Esophagus muscularis mucosa (tissue), 4 donors: ENCODE data around the gene EIF1B. TPM values are rescaled to one million over a fixed set of nuclear protein-coding genes. Genes with fewer than 3 reads are reported as not detected.

ENCODE experiments used
- DNase-seq: peaks from one replicate; pipeline ENCODE4 v3.0.0-alpha.2; 2017; ENCODE audit errors: extremely low spot score
- H3K27ac ChIP-seq, 4 donors: fragments of 200-600 bp; sonication (generic); replicated peaks in 1 of 4; 1 replicate in 3 of 4; 2 replicates in 1 of 4; pipeline ENCODE4 v1.5.1; 2016 to 2019; ENCODE audit warnings: mild to moderate bottlenecking in 1 of 4
- H3K27me3 ChIP-seq, 4 donors: fragments of 200-600 bp; sonication (generic); one replicate each; pipeline versions ENCODE4 v1.5.1 to v1.6.0; 2016 to 2019
- H3K36me3 ChIP-seq, 4 donors: fragments of 200-600 bp; sonication (generic); one replicate each; pipeline ENCODE4 v1.5.1; 2016 to 2019
- H3K4me1 ChIP-seq, 4 donors: fragments of 200-600 bp; sonication (generic); one replicate each; pipeline ENCODE4 v1.5.1; 2016 to 2019
- H3K4me3 ChIP-seq, 4 donors: fragments of 200-600 bp; sonication (generic); 1 replicate in 2 of 4; 2 replicates in 2 of 4; pipeline ENCODE4 v1.5.1; 2016 to 2019; ENCODE audit warnings: mild to moderate bottlenecking in 4 of 4, moderate library complexity in 1 of 4
- H3K9me3 ChIP-seq, 4 donors: fragments of 200-600 bp; sonication (generic); 1 replicate in 3 of 4; 2 replicates in 1 of 4; pipeline ENCODE4 v1.5.1; 2016 to 2019
- CTCF ChIP-seq, 3 experiments: fragments of 200-600 bp in 2 of 3; fragments of 450-650 bp in 1 of 3; sonication (generic) in 2 of 3; IDR thresholded peaks; one replicate each; pipeline ENCODE4 v1.5.1; 2017 to 2019; ENCODE audit warnings: antibody characterized with exemption in 3 of 3, mild to moderate bottlenecking in 2 of 3, moderate library complexity in 1 of 3
- EP300 ChIP-seq: sonication (generic); formaldehyde crosslinking; IDR thresholded peaks from one replicate; pipeline ENCODE4 v1.6.1; 2017; ENCODE audit warnings: antibody characterized with exemption
- POLR2A ChIP-seq: fragments of 450-650 bp; IDR thresholded peaks from one replicate; pipeline ENCODE4 v1.6.1; 2017; ENCODE audit warnings: antibody characterized with exemption, moderate library complexity, mild to moderate bottlenecking, low read depth
- POLR2AphosphoS5 ChIP-seq, 2 donors: sonication (generic); formaldehyde crosslinking; IDR thresholded peaks; one replicate each; pipeline ENCODE4 v1.6.1; 2017; ENCODE audit warnings: antibody characterized with exemption in 2 of 2
- WGBS: methylation state at CpG from one replicate; pipeline ENCODE4 v1.1.5; 2018; 5-methylcytosine and 5-hydroxymethylcytosine counted together
- intact Hi-C: fragments of 100-400 bp; cut with DNase I; formaldehyde crosslinking; loops from one replicate; pipeline ENCODE4 v1.15.1; 2023
- total RNA-seq, 4 donors: library from RNA; depleted of rRNA; stranded (reverse); fragments of >200 nt; gene quantifications; one replicate each; pipeline versions ENCODE4 v1.1.0 to v1.2.1, GENCODE V29; 2016

EIF1B gene
- total RNA-seq, 4 donors from 2014 or later = 26.5 to 32.5 (median 30.7) TPM

DNA sequence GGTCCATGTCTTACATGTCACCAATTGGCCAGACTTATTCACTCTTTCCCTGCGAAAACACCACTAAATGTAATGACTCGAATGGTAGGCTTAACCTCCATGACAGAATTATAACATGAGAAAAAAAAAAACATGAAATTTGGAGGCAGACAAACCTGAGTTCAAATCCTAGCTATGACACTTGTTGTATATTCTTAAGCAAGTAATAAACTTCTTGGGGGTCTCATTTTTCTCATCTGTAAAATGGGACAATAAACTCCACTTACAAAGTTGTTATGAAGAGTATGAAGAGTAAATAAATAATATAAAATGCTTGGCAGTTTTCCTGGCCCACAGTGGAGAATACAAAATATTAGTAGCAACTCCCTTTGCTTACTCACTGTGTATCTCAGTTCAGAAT, 11.4 kb upstream of the EIF1B start:
- H3K4me3 ChIP-seq = no peak overlapping the region
- H3K4me1 ChIP-seq = peaks cover 6 to 15% (median 9%) of the 10 kb centered on the region in 4 donors
- no peaks in the 10 kb centered on the region for H3K27me3 ChIP-seq
- no peak for TF ChIP-seq EP300
- TF ChIP-seq POLR2A = no peak
- no peak for TF ChIP-seq CTCF (IDR thresholded peaks at IDR 0.05)
- no peak for TF ChIP-seq POLR2AphosphoS5 (IDR thresholded peaks at IDR 0.05)
- peaks cover 0 to 21% (median 3%) of the 10 kb centered on the region in 4 donors for H3K36me3 ChIP-seq
- no peaks in the 10 kb centered on the region for H3K9me3 ChIP-seq
- intact Hi-C loops = no loop called here
- no peak overlapping the region for H3K27ac ChIP-seq
- 93% methylated on average over 2 of the region's 2 CpGs for WGBS
- DNase-seq = no peak

GRCh38 chr3:40299130-40299720, 10.3 kb upstream of the EIF1B start:
- no peaks in the 10 kb centered on the region for H3K27me3 ChIP-seq
- no peak overlapping the region for H3K27ac ChIP-seq
- H3K4me3 ChIP-seq = no peak overlapping the region
- H3K9me3 ChIP-seq = no peaks in the 10 kb centered on the region
- WGBS = 86% methylated on average over 5 of the region's 5 CpGs
- intact Hi-C loops = no loop called here
- H3K36me3 ChIP-seq = peaks cover 0 to 21% (median 3%) of the 10 kb centered on the region in 4 donors
- no peak for TF ChIP-seq CTCF (IDR thresholded peaks at IDR 0.05)
- TF ChIP-seq POLR2AphosphoS5 (IDR thresholded peaks at IDR 0.05) = no peak
- DNase-seq = no peak
- H3K4me1 ChIP-seq = peaks cover 7 to 21% (median 12%) of the 10 kb centered on the region in 4 donors

- Histone ChIP-seq H3K36me3 (peaks cover 0 to 16% (median 3%) of the 10 kb centered on the region in 4 donors), H3K9me3 (no peaks in the 10 kb centered on the region), H3K27me3 (no peaks in the 10 kb centered on the region), H3K4me3 (no peak overlapping the region), H3K4me1 (peaks cover 7 to 21% (median 12%) of the 10 kb centered on the region in 4 donors), H3K27ac (no peak overlapping the region)
- 78% methylated on average over 3 of the region's 3 CpGs for WGBS
- intact Hi-C loops = no loop called here
- DNase-seq = no peak
- peak in 1 of 2 donors; percentile 14 for TF ChIP-seq POLR2AphosphoS5 (IDR thresholded peaks at IDR 0.05)
- no peak for TF ChIP-seq POLR2A
Observed at GRCh38 chr3:40299721-40300335, 9.7 kb upstream of the EIF1B start.

- no peak for DNase-seq
- TF ChIP-seq POLR2AphosphoS5 (IDR thresholded peaks at IDR 0.05) = no peak
- no peak for TF ChIP-seq EP300
- no peak for TF ChIP-seq POLR2A
- no peak for TF ChIP-seq CTCF (IDR thresholded peaks at IDR 0.05)
- no peak overlapping the region for H3K4me3 ChIP-seq
- H3K27me3 ChIP-seq = no peaks in the 10 kb centered on the region
- peaks cover 0 to 13% (median 3%) of the 10 kb centered on the region in 4 donors for H3K36me3 ChIP-seq
- peaks cover 7 to 21% (median 12%) of the 10 kb centered on the region in 4 donors for H3K4me1 ChIP-seq
- H3K9me3 ChIP-seq = no peaks in the 10 kb centered on the region
- intact Hi-C loops = no loop called here
- WGBS = 25% methylated on average over 1 of the region's 1 CpG
- no peak overlapping the region for H3K27ac ChIP-seq
Observed at GRCh38 chr3:40302784-40303183, 6.7 kb upstream of the EIF1B start.

DNA sequence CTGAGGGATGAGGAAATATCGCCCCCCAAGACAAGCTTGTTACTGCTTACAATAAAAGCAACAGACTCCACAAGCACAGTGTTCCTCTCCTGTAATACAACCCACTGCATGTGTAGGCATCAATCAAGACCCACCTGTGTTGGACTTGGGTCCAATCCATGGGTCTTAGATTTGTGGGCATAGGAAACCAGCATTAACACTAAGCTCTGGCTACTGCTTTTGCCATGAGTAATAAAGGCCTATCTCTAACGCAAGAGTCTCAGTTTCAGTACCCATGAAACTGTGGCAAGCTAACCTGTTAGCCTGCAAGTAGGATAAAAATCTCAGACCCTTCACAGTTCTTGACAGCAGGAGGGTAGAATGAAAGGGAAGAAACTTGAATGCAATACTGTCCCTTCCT, 5.2 kb upstream of the EIF1B start:
- no peaks in the 10 kb centered on the region for H3K9me3 ChIP-seq
- no peak for DNase-seq
- H3K4me1 ChIP-seq = peaks cover 15 to 30% (median 20%) of the 10 kb centered on the region in 4 donors
- WGBS = 95% methylated on average over 2 of the region's 2 CpGs
- no peak overlapping the region for H3K4me3 ChIP-seq
- H3K27ac ChIP-seq = no peak overlapping the region
- intact Hi-C loops = no loop called here
- TF ChIP-seq POLR2AphosphoS5 (IDR thresholded peaks at IDR 0.05) (no peak), CTCF (IDR thresholded peaks at IDR 0.05) (no peak), EP300 (no peak), POLR2A (no peak)
- no peaks in the 10 kb centered on the region for H3K27me3 ChIP-seq
- peaks cover 0 to 13% (median 3%) of the 10 kb centered on the region in 4 donors for H3K36me3 ChIP-seq
